Astrocyte of the spinal cord (primary cell): ENCODE measurements around the gene TLCD5.

Experiments used
- DNase-seq: peaks from one replicate; pipeline ENCODE4 v3.0.0; 2011; ENCODE audit warnings: low read depth, low spot score
- H3K4me3 ChIP-seq: 2 replicates; pipeline ENCODE4 v1.5.1; 2011; ENCODE audit warnings: low read depth, mild to moderate bottlenecking, low read length, moderate library complexity
- in situ Hi-C: cut with HindIII; loops from 2 replicates; pipeline ENCODE4 v1.10.0; 2017; ENCODE audit warnings: low sequenced_read_pairs
- TF ChIP-seq, protein P1 (sequence below): IDR thresholded peaks from 2 replicates; pipeline ENCODE4 v1.5.1; 2012; ENCODE audit warnings: low read depth, mild to moderate bottlenecking, low read length, inconsistent platforms

Gene TLCD5

DNA sequence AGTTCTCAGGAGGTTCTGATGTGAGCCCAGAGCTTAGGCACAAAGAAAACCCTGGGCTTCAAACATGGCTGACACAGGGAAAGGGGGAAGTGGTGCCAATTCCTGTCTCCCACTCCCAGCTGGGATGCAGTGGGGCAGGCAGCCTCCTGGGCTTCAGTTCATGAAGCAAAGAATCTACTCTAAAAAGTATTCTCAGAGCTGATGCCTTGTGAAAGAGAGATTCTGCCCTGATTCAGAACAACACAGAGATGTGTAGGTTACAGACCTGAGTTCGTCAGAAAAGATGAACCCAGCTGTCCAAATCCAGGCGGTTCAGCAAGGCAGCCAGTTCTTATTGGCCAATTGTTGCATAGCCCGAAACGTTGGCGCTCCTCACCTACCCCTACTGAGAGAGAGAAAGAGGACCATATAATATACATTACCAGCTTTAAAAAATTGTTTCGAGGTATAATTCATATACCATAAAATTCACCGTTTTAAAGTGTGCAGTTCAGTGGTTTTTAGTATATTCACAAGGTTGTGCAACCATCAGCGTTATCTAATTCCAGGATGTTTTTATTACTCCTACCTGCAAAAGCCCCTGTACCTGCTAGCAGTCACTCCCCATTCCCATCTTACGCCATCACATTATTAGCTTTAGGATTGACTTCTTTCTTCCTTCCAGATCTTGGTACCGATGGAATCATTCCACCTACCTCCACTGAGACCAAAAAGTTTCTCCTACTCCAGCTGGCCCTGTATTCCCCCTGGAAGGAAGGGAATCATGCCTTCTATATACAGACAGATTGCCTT lies 7.2 kb upstream of the TLCD5 start:
- in situ Hi-C loops = no loop called here
- H3K4me3 ChIP-seq = no peak overlapping the region
- TF ChIP-seq, protein P1, sequence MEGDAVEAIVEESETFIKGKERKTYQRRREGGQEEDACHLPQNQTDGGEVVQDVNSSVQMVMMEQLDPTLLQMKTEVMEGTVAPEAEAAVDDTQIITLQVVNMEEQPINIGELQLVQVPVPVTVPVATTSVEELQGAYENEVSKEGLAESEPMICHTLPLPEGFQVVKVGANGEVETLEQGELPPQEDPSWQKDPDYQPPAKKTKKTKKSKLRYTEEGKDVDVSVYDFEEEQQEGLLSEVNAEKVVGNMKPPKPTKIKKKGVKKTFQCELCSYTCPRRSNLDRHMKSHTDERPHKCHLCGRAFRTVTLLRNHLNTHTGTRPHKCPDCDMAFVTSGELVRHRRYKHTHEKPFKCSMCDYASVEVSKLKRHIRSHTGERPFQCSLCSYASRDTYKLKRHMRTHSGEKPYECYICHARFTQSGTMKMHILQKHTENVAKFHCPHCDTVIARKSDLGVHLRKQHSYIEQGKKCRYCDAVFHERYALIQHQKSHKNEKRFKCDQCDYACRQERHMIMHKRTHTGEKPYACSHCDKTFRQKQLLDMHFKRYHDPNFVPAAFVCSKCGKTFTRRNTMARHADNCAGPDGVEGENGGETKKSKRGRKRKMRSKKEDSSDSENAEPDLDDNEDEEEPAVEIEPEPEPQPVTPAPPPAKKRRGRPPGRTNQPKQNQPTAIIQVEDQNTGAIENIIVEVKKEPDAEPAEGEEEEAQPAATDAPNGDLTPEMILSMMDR = no peak
- DNase-seq = no peak

DNA sequence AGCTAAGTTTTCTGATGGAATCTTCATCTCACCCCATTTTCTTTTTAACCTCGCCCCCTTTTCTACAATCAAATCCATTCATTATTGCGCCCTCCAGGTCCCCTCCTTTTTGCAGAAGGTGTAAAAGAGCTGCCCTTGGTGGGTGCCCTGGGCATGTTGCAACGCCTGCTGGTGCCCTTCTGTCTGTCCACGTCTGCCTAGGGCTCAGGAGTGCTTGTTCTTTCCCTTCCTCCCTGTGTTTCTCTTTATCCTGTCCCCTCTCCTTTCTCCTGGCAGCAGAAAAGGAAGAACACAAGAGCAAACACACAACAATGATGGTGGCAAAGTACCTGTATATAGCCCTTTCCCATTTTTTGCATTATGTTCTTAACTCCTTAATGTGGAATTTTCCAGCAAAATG lies 6.2 kb upstream of the TLCD5 start:
- DNase-seq = no peak
- in situ Hi-C loops = no loop called here

DNA sequence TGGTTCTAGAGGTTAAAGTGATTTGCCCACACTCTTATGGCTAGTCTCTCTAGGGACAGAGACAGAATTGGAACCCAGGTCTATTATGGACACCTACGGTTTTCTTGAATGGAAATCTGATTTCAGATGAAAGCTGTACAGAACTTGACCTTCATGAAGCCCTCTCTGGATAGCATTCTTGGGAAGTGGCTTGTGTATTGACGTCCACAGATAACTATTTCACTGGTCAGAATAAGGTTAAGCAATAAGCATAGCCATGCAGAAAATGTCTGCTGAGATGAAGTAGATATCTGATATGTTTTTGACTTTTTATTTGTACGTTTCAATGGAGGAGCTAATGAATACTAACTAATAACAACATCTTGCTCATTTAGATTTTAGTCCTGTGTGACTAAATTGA lies 1.1 kb downstream of the TLCD5 start:
- H3K4me3 ChIP-seq = peak overlapping the region; percentile 61
- TF ChIP-seq, protein P1 = no peak
- in situ Hi-C loops = no loop called here
- DNase-seq = peak; percentile 47

More for the DNA sequence above, 6.2 kb upstream of the TLCD5 start:
- H3K4me3 ChIP-seq = no peak overlapping the region
- TF ChIP-seq, protein P1 = no peak

DNA sequence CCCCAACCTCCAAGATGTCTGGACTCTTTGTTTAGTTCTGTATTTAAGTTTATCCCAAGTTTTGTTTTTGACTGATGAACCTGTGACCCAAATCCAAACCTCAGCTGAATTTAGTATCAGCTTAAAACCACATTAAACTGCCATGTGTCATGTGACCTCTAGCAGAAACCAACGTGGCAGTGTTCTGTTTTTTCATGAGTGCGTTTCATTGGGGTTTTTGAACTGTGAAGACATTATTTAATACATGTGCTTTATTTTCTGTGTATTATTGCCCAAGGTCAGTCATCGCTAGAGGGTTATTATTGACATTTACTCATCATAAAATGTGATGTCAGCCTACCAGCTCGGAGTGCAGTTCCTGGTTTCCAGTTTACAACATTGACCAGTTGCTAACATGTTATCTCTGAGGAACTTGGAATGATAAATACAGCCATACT lies 1.8 kb downstream of the TLCD5 start:
- in situ Hi-C loops = no loop called here
- TF ChIP-seq, protein P1 = no peak
- no peak for DNase-seq

DNA sequence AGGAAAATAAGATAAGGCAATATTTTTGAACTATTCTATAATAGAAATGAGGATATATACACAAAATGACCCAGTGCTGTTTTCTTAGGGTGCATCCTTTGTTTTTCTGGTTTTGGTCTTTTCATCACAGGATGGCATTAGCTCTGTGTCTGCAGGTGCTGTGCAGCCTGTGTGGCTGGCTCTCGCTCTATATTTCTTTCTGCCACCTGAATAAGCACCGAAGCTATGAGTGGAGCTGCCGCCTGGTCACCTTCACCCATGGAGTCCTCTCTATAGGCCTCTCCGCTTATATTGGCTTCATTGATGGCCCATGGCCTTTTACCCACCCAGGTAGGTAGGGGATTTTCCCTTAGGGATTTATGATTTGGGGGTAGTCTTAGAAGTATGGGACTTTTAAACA lies 2.2 kb downstream of the TLCD5 start:
- in situ Hi-C loops = no loop called here

More for the DNA sequence above, 1.8 kb downstream of the TLCD5 start:
- no peak overlapping the region for H3K4me3 ChIP-seq

DNA sequence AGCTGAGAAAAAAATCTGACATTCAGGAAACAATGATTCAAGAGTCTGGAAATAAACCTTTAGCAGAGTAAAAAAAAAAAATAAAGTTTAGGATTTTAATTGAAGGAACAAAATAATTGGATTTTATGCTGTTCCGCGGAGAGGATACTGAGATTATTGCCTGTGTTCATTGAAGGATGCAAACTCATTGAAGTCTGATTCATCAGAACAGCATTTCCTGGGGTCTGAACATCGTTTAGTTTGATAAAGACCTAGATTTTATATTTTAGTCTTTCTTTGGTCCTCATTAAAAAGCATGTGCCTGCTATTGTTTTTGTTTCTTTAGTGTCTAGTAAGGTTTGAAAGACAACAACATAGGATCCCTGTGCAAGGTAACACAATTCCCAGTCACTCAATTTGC lies 4.5 kb downstream of the TLCD5 start:
- H3K4me3 ChIP-seq = no peak overlapping the region
- in situ Hi-C loops = no loop called here
- TF ChIP-seq, protein P1 = no peak
- no peak for DNase-seq

More for the DNA sequence above, 2.2 kb downstream of the TLCD5 start:
- DNase-seq = no peak
- no peak overlapping the region for H3K4me3 ChIP-seq
- TF ChIP-seq, protein P1 = no peak
